Thyroid gland (tissue), 4 donors: Measurements from ENCODE around the gene DRD3. TPM values are rescaled to one million over a fixed set of nuclear protein-coding genes. Genes with fewer than 3 reads are reported as not detected.

Experiments used
- DNase-seq, 2 donors: peaks; one replicate each; pipeline ENCODE4 v3.0.0-alpha.2; 2019
- H3K27ac ChIP-seq, 3 donors: fragments of 200-600 bp; sonication (generic); 1 replicate in 2 of 3; 2 replicates in 1 of 3; pipeline ENCODE4 v1.5.1; 2016 to 2019; ENCODE audit warnings: mild to moderate bottlenecking in 1 of 3, moderate library complexity in 1 of 3
- H3K27me3 ChIP-seq: fragments of 200-600 bp; sonication (generic); one replicate; pipeline ENCODE4 v1.5.1; 2019
- H3K36me3 ChIP-seq, 2 donors: fragments of 200-600 bp; sonication (generic); one replicate each; pipeline ENCODE4 v1.5.1; 2016 to 2019
- H3K4me1 ChIP-seq, 2 donors: fragments of 200-600 bp; sonication (generic); one replicate each; pipeline ENCODE4 v1.5.1; 2017 to 2019
- H3K4me3 ChIP-seq, 3 donors: fragments of 200-600 bp; sonication (generic); replicated peaks in 1 of 3; 1 replicate in 2 of 3; 2 replicates in 1 of 3; pipeline ENCODE4 v1.5.1; 2016; ENCODE audit warnings: mild to moderate bottlenecking in 1 of 3
- H3K9me3 ChIP-seq: fragments of 200-600 bp; sonication (generic); one replicate; pipeline ENCODE4 v1.5.1; 2017
- CTCF ChIP-seq, 6 experiments: fragments of 200-600 bp in 3 of 6; fragments of 450-650 bp in 3 of 6; sonication (generic) in 3 of 6; IDR thresholded peaks; one replicate each; pipeline ENCODE4 v1.5.1; 2016 to 2019; ENCODE audit warnings: antibody characterized with exemption in 6 of 6, mild to moderate bottlenecking in 2 of 6, inconsistent platforms in 1 of 6, moderate library complexity in 1 of 6
- POLR2A ChIP-seq, 2 donors: fragments of 450-650 bp; IDR thresholded peaks; one replicate each; pipeline ENCODE4 v1.6.1; 2017; ENCODE audit warnings: antibody characterized with exemption in 2 of 2, mild to moderate bottlenecking in 2 of 2, moderate library complexity in 1 of 2
- WGBS, 2 donors: methylation state at CpG; one replicate each; pipeline ENCODE4 v1.1.5; 2017; 5-methylcytosine and 5-hydroxymethylcytosine counted together
- intact Hi-C: fragments of 100-400 bp; cut with DNase I; formaldehyde crosslinking; loops from one replicate; pipeline ENCODE4 v1.15.1; 2023
- total RNA-seq, 4 donors: library from RNA; depleted of rRNA; stranded (reverse); fragments of >200 nt; gene quantifications; one replicate each; pipeline ENCODE4 v1.2.3, GENCODE V29; 2016

DRD3 gene
- total RNA-seq, 4 donors from 2014 or later, result not detected

GRCh38 chr3:114080201-114080600 is 98.7 kb downstream of the DRD3 start:
- DNase-seq, result no peak
- Histone ChIP-seq H3K27ac (no peak overlapping the region), H3K36me3 (peaks cover 12% of the 10 kb centered on the region in 2 donors), H3K27me3 (no peaks in the 10 kb centered on the region), H3K9me3 (no peaks in the 10 kb centered on the region), H3K4me1 (peaks cover 3 to 8% of the 10 kb centered on the region in 2 donors), H3K4me3 (no peak overlapping the region)
- intact Hi-C loops, result no loop called here
- TF ChIP-seq CTCF (IDR thresholded peaks at IDR 0.05) (no peak), POLR2A (IDR thresholded peaks at IDR 0.05) (no peak)

- DNase-seq, result no peak
- no peak overlapping the region for H3K4me3 ChIP-seq
- H3K36me3 ChIP-seq, result peaks cover 12 to 15% of the 10 kb centered on the region in 2 donors
- TF ChIP-seq CTCF (IDR thresholded peaks at IDR 0.05) (no peak), POLR2A (IDR thresholded peaks at IDR 0.05) (no peak)
- H3K4me1 ChIP-seq, result peaks cover 3 to 8% of the 10 kb centered on the region in 2 donors
- no peaks in the 10 kb centered on the region for H3K9me3 ChIP-seq
- H3K27ac ChIP-seq, result no peak overlapping the region
- no peaks in the 10 kb centered on the region for H3K27me3 ChIP-seq
- WGBS, 2 donors, result 77 to 87% methylated on average over 5 of the region's 5 CpGs
- intact Hi-C loops, result no loop called here
Observed at GRCh38 chr3:114079761-114080160, 99.1 kb downstream of the DRD3 start.

GRCh38 chr3:114078126-114078525 is 100.7 kb downstream of the DRD3 start:
- Histone ChIP-seq H3K27me3 (no peaks in the 10 kb centered on the region), H3K36me3 (peaks cover 23 to 24% of the 10 kb centered on the region in 2 donors), H3K9me3 (no peaks in the 10 kb centered on the region), H3K4me3 (no peak overlapping the region), H3K4me1 (peaks cover 3 to 8% of the 10 kb centered on the region in 2 donors), H3K27ac (no peak overlapping the region)
- TF ChIP-seq CTCF (IDR thresholded peaks at IDR 0.05), result no peak
- DNase-seq, result no peak
- intact Hi-C loops, result no loop called here

Other genes starting within 250 kb of the DRD3 start
- gene ZDHHC23, start 231.0 kb downstream of the DRD3 start, total RNA-seq, result 10 to 100 TPM; 16.8 to 35.0 (median 25.7) TPM
- gene CCDC191, start 122.5 kb downstream of the DRD3 start, total RNA-seq, result 10 to 100 TPM; 10.5 to 17.3 (median 12.9) TPM
- 10 to 100 TPM; 18.5 to 33.3 (median 21.6) TPM for gene QTRT2, start 122.3 kb downstream of the DRD3 start, total RNA-seq
- gene ZNF80, start 58.5 kb upstream of the DRD3 start, total RNA-seq, result not detected
- gene TIGIT, start 115.0 kb upstream of the DRD3 start, total RNA-seq, result under 1 TPM in 3 of 4 donors, not detected in 1; 0.11 to 0.98 (median 0.40) TPM